ENCODE measurements around the gene DECR2. TPM values are rescaled to one million over a fixed set of nuclear protein-coding genes. Genes with fewer than 3 reads are reported as not detected.

DECR2 gene
- total and polyA plus RNA-seq, 2 of the 4 experiments (the other 2 are of a cell fraction), result 3.9 to 26.7 TPM

- ChIA-PET CTCF (no interaction called here), POLR2A (ENCODE audit: unreplicated experiment) (no interaction called here)
- H2AK5ac ChIP-seq (ENCODE audit: low read depth, low read length), result no peak overlapping the region
- H2BK120ac ChIP-seq (ENCODE audit: low read depth, low read length), result no peak overlapping the region
- no peak overlapping the region for H3K27ac ChIP-seq (ENCODE audit: insufficient read depth, low read length)
- no peak overlapping the region for H3K4me2 ChIP-seq (ENCODE audit: low read depth, low read length)
- H2AFZ ChIP-seq (replicated peaks; ENCODE audit: low read length, poor library complexity), result no peak overlapping the region
- no peak overlapping the region for H3K56ac ChIP-seq (ENCODE audit: extremely low read depth, insufficient read depth, low read length)
- no peak overlapping the region for H4K8ac ChIP-seq (ENCODE audit: low read depth in 2 of 2, low read length in 2 of 2)
- peaks cover 4 to 15% of the 10 kb centered on the region in 2 experiments for H3K79me1 ChIP-seq (ENCODE audit: low read depth in 1 of 2, low read length in 2 of 2)
- peaks cover 3% of the 10 kb centered on the region; the same call in 1 of the 2 replicates for H4K20me1 ChIP-seq (ENCODE audit: insufficient read depth, low read length)
- H3K4me1 ChIP-seq (ENCODE audit: control insufficient read depth, insufficient read depth, low read length), result peaks cover 4% of the 10 kb centered on the region
- H2AK9ac ChIP-seq (replicated peaks; ENCODE audit: low read depth, low read length, poor library complexity), result no peak overlapping the region
- H4K5ac ChIP-seq (ENCODE audit: low read depth, low read length), result no peak overlapping the region
- no peak overlapping the region for H3K23ac ChIP-seq (ENCODE audit: low read depth, low read length)
- 60% methylated on average over 1 of the region's 12 CpGs; no CpG with 5 or more reads in 1 of the 2 experiments for WGBS, 2 experiments (ENCODE audit: extremely low coverage in 2 of 2, insufficient read length in 1 of 2)
- no peak for ATAC-seq (ENCODE audit: low read depth)
- no peak overlapping the region for H4K91ac ChIP-seq (ENCODE audit: insufficient read depth, low read depth, low read length)
- no peak overlapping the region for H3K4ac ChIP-seq (ENCODE audit: low read depth, low read length)
- dilution Hi-C loops (cut with HindIII; ENCODE audit: low sequenced_read_pairs, unreplicated experiment) (no loop called here), intact Hi-C loops (cut with micrococcal nuclease) (loop anchor here (5.0 kb wide), 1 partner anchor 122 kb away; the partner anchor contains the start of gene CAPN15), in situ Hi-C loops (cut with MboI; ENCODE audit: low sequenced_read_pairs) (no loop called here)
- no peak overlapping the region for H2BK15ac ChIP-seq (ENCODE audit: low read depth, low read length)
- no peak for DNase-seq
- BruUV-seq (replicated peaks), result no TSS peak
- H3K36me3 ChIP-seq (ENCODE audit: control insufficient read depth, insufficient read depth, low read length), result peaks cover 5% of the 10 kb centered on the region
- no peak overlapping the region for H3K14ac ChIP-seq (replicated peaks; ENCODE audit: low read depth, low read length)
- no peak overlapping the region for H3K9ac ChIP-seq (ENCODE audit: low read depth, low read length)
- H3K9me1 ChIP-seq (ENCODE audit: insufficient read depth, low read length), result 0 out of 2 replicates have a peak, but pooled peaks cover 4% of the 10 kb centered on the region
- no peak overlapping the region for H3K18ac ChIP-seq (ENCODE audit: low read depth, low read length)
- no peak overlapping the region for H2BK20ac ChIP-seq (ENCODE audit: low read depth, low read length)
- H3K27me3 ChIP-seq (ENCODE audit: control insufficient read depth, insufficient read depth, low read length), result no peaks in the 10 kb centered on the region
- H3K4me3 ChIP-seq (ENCODE audit: insufficient read depth, low read depth, low read length), result no peak overlapping the region
- TF ChIP-seq MXI1 (IDR thresholded peaks at IDR 0.05; ENCODE audit: borderline replicate concordance, low read depth, low read length) (no peak), MAFK (IDR thresholded peaks at IDR 0.05; ENCODE audit: low read depth, low read length) (no peak), RAD21 (IDR thresholded peaks at IDR 0.05; ENCODE audit: low read length) (no peak), CEBPB (IDR thresholded peaks at IDR 0.05; ENCODE audit: low read depth, low read length) (no peak), RFX5 (IDR thresholded peaks at IDR 0.05; ENCODE audit: low read depth, low read length) (no peak), MAZ (IDR thresholded peaks at IDR 0.05; ENCODE audit: borderline replicate concordance, low read depth, low read length) (no peak), FOS (IDR thresholded peaks at IDR 0.05; ENCODE audit: low read depth, low read length) (no peak), BHLHE40 (IDR thresholded peaks at IDR 0.05; ENCODE audit: low read depth, low read length) (no peak), SMC3 (IDR thresholded peaks at IDR 0.05; ENCODE audit: low read depth, low read length) (no peak), POLR2A (IDR thresholded peaks at IDR 0.05; ENCODE audit: low read depth, low read length) (no peak), NFE2L2 (IDR thresholded peaks at IDR 0.05; ENCODE audit: low read depth, low read length) (no peak), RCOR1 (IDR thresholded peaks at IDR 0.05; ENCODE audit: insufficient replicate concordance, low read length) (no peak)
- TF ChIP-seq, protein P1, sequence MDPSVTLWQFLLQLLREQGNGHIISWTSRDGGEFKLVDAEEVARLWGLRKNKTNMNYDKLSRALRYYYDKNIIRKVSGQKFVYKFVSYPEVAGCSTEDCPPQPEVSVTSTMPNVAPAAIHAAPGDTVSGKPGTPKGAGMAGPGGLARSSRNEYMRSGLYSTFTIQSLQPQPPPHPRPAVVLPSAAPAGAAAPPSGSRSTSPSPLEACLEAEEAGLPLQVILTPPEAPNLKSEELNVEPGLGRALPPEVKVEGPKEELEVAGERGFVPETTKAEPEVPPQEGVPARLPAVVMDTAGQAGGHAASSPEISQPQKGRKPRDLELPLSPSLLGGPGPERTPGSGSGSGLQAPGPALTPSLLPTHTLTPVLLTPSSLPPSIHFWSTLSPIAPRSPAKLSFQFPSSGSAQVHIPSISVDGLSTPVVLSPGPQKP (IDR thresholded peaks at IDR 0.05; ENCODE audit: borderline replicate concordance, low read depth, low read length), result no peak
- TF ChIP-seq, protein P2, sequence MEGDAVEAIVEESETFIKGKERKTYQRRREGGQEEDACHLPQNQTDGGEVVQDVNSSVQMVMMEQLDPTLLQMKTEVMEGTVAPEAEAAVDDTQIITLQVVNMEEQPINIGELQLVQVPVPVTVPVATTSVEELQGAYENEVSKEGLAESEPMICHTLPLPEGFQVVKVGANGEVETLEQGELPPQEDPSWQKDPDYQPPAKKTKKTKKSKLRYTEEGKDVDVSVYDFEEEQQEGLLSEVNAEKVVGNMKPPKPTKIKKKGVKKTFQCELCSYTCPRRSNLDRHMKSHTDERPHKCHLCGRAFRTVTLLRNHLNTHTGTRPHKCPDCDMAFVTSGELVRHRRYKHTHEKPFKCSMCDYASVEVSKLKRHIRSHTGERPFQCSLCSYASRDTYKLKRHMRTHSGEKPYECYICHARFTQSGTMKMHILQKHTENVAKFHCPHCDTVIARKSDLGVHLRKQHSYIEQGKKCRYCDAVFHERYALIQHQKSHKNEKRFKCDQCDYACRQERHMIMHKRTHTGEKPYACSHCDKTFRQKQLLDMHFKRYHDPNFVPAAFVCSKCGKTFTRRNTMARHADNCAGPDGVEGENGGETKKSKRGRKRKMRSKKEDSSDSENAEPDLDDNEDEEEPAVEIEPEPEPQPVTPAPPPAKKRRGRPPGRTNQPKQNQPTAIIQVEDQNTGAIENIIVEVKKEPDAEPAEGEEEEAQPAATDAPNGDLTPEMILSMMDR (conservative IDR thresholded peaks at IDR 0.05; ENCODE audit: low read depth, low read length), result no peak
- H3K9me3 ChIP-seq (ENCODE audit: control insufficient read depth, insufficient read depth, low read length), result no peaks in the 10 kb centered on the region
- no peak overlapping the region for H2BK5ac ChIP-seq (ENCODE audit: low read depth, low read length, poor library complexity, severe bottlenecking)
These were observed 3.3 kb downstream of the DECR2 start for GRCh38 chr16:404971-405486.

Measured in IMR-90 (cell line).